Measurements from ENCODE around the gene TENT5C.

- TF ChIP-seq MXI1 (IDR thresholded peaks at IDR 0.05; ENCODE audit: low read depth, low read length) (no peak), CTCF (IDR thresholded peaks at IDR 0.05) (no peak), CHD2 (IDR thresholded peaks at IDR 0.05; ENCODE audit: low read length, partially characterized antibody) (no peak), RAD21 (IDR thresholded peaks at IDR 0.05; ENCODE audit: low read length) (no peak)
Observed at GRCh38 chr1:117582451-117582850, 23.4 kb upstream of the TENT5C start.
